LNCaP clone FGC (cell line): ENCODE results near the gene SMNDC1.

ENCODE experiments used
- DNase-seq: peaks from one replicate; pipeline ENCODE4 v3.0.0-alpha.2; 2011; ENCODE audit warnings: low read depth
- H3K4me3 ChIP-seq: 2 replicates; pipeline ENCODE4 v1.5.1; 2011; ENCODE audit warnings: mild to moderate bottlenecking, low read depth, low read length, control low read depth
- CTCF ChIP-seq: IDR thresholded peaks from 2 replicates; pipeline ENCODE4 v1.5.1; 2012; ENCODE audit warnings: mild to moderate bottlenecking; ENCODE audit not compliant: control insufficient read depth, insufficient read depth; ENCODE audit errors: extremely low read depth

The SMNDC1 gene

GRCh38 chr10:110321869-110322620 lies 17.3 kb upstream of the SMNDC1 start:
- TF ChIP-seq CTCF: no peak
- no peak for DNase-seq
- H3K4me3 ChIP-seq: no peak overlapping the region

- no peak overlapping the region for H3K4me3 ChIP-seq
- no peak for TF ChIP-seq CTCF
- DNase-seq: no peak
Measured at GRCh38 chr10:110317866-110318850, 13.4 kb upstream of the SMNDC1 start.

- no peak for TF ChIP-seq CTCF
Measured at GRCh38 chr10:110313674-110314073, 9.0 kb upstream of the SMNDC1 start.

GRCh38 chr10:110312206-110312605 lies 7.5 kb upstream of the SMNDC1 start:
- no peak for DNase-seq
- TF ChIP-seq CTCF: no peak
- no peak overlapping the region for H3K4me3 ChIP-seq

More at GRCh38 chr10:110313674-110314073, 9.0 kb upstream of the SMNDC1 start:
- no peak for DNase-seq
- no peak overlapping the region for H3K4me3 ChIP-seq

- DNase-seq: peak; percentile 19
- peak; percentile 69 for TF ChIP-seq CTCF
- no peak overlapping the region for H3K4me3 ChIP-seq
Measured at GRCh38 chr10:110311357-110311949, 6.7 kb upstream of the SMNDC1 start.

GRCh38 chr10:110310741-110311140 lies 6.0 kb upstream of the SMNDC1 start:
- DNase-seq: no peak
- TF ChIP-seq CTCF: no peak

More at GRCh38 chr10:110310741-110311140, 6.0 kb upstream of the SMNDC1 start:
- H3K4me3 ChIP-seq: no peak overlapping the region
